Left ventricle myocardium inferior (tissue), 1 donor: ENCODE results near the gene ISYNA1. TPM values are rescaled to one million over a fixed set of nuclear protein-coding genes. Genes with fewer than 3 reads are reported as not detected.

ENCODE experiments used
- DNase-seq: peaks from one replicate; pipeline ENCODE4 v3.0.0-alpha.2; 2020
- H3K27ac ChIP-seq: fragments of 200-600 bp; replicated peaks from 2 replicates; pipeline ENCODE4 v1.8.0; 2021
- H3K27me3 ChIP-seq: fragments of 200-600 bp; 2 replicates; pipeline ENCODE4 v1.8.0; 2021; ENCODE audit warnings: low read depth
- H3K36me3 ChIP-seq: fragments of 200-600 bp; 2 replicates; pipeline ENCODE4 v1.8.0; 2021
- H3K4me1 ChIP-seq: fragments of 200-600 bp; 2 replicates; pipeline ENCODE4 v1.8.0; 2021
- H3K4me3 ChIP-seq: fragments of 200-600 bp; 2 replicates; pipeline ENCODE4 v1.8.0; 2021; ENCODE audit warnings: mild to moderate bottlenecking, moderate library complexity
- H3K9me3 ChIP-seq: fragments of 200-600 bp; replicated peaks from 2 replicates; pipeline ENCODE4 v1.8.0; 2021
- intact Hi-C: fragments of 100-400 bp; cut with micrococcal nuclease; formaldehyde crosslinking; loops from one replicate; pipeline ENCODE4 v1.11.0; 2022
- total RNA-seq: library from RNA; stranded (reverse); fragmentation: NEBNext Ultra II Directional; extraction: Animal tissue kit (Norgen Biotek cat#: 25700); gene quantifications from one replicate; pipeline ENCODE4 v1.2.1, GENCODE V29; 2021
- TF ChIP-seq, protein P1 (sequence below): fragments of 200-600 bp; IDR thresholded peaks from 2 replicates; pipeline ENCODE4 v1.8.0; 2021; ENCODE audit warnings: antibody characterized with exemption, mild to moderate bottlenecking, borderline replicate concordance
- donor health status: DM: no; HTN: yes; CAD: no; lungs with severe emphysema.

The ISYNA1 gene
- total RNA-seq, 1 donor from 2014 or later: 24.1 TPM

DNA sequence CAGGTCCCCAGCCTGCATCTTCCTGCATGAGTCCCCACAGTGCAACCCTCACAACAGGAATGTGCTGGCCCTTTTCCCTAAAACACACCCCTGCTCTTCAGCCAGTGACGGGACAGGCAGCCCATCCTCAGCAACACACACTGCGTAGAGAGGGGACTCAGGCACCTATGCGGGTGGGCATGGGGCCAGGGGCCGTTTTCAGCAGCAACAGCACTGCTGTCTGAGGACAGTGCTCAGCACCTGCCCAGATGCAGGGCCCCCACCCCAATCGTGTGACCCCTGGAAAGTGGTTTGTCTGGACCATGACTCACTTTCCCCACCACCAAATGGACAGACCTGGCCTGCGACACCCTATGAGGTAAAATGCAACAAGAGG, 28.0 kb upstream of the ISYNA1 start:
- peaks cover 81% of the 10 kb centered on the region for H3K4me1 ChIP-seq
- peak overlapping the region; percentile 90 for H3K27ac ChIP-seq
- H3K36me3 ChIP-seq: peaks cover 15% of the 10 kb centered on the region
- DNase-seq: no peak
- H3K9me3 ChIP-seq: no peaks in the 10 kb centered on the region
- H3K27me3 ChIP-seq: no peaks in the 10 kb centered on the region
- H3K4me3 ChIP-seq: no peak overlapping the region
- intact Hi-C loops: loop anchor here (5.0 kb wide), 1 partner anchor 56 kb away; the partner anchor contains the start of gene ELL
- TF ChIP-seq, protein P1, sequence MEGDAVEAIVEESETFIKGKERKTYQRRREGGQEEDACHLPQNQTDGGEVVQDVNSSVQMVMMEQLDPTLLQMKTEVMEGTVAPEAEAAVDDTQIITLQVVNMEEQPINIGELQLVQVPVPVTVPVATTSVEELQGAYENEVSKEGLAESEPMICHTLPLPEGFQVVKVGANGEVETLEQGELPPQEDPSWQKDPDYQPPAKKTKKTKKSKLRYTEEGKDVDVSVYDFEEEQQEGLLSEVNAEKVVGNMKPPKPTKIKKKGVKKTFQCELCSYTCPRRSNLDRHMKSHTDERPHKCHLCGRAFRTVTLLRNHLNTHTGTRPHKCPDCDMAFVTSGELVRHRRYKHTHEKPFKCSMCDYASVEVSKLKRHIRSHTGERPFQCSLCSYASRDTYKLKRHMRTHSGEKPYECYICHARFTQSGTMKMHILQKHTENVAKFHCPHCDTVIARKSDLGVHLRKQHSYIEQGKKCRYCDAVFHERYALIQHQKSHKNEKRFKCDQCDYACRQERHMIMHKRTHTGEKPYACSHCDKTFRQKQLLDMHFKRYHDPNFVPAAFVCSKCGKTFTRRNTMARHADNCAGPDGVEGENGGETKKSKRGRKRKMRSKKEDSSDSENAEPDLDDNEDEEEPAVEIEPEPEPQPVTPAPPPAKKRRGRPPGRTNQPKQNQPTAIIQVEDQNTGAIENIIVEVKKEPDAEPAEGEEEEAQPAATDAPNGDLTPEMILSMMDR: no peak

DNA sequence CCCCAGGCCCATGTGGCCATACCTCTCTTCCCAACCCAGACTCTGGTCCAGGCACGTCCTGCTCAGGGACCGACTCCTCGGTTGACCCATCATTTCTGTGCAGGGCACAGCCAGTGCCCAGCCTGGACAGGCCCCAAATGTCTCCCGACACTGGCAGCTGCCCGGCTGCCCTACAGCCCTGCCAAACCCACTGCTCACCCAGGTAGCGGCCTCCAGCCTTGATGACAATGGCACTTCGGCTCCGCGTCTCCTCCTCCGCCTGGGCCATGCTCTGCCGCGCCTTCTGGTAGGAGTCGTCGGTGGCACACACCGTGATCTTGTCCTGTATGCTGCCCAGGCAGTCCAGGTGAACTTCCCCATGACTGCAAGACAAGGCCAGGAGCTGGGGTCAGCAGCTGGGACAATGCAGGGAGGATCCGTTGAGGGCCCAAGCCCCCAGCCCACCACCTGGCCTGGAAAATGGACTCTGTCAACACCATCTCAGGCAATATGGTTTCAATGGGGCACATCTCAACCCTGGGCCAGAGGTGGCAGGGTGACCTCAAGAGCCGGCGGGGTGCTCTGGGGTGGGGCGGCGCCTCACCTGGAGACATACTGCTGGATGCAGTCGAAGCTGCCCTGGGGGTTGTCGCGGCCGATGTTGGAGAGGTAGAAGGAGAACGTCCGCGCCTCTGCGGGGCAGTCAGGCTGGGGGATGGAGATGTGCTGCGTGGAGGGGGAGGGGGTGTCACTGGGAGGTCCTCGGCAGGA, 27.5 kb upstream of the ISYNA1 start:
- no peak for DNase-seq
- intact Hi-C loops: loop anchor here (5.0 kb wide), 1 partner anchor 57 kb away; the partner anchor contains the start of gene ELL
- H3K27ac ChIP-seq: peak overlapping the region; percentile 90
- peaks cover 81% of the 10 kb centered on the region for H3K4me1 ChIP-seq
- TF ChIP-seq, protein P1: no peak
- no peaks in the 10 kb centered on the region for H3K9me3 ChIP-seq
- peak overlapping the region; percentile 20 for H3K4me3 ChIP-seq
- H3K27me3 ChIP-seq: no peaks in the 10 kb centered on the region
- peaks cover 18% of the 10 kb centered on the region for H3K36me3 ChIP-seq

DNA sequence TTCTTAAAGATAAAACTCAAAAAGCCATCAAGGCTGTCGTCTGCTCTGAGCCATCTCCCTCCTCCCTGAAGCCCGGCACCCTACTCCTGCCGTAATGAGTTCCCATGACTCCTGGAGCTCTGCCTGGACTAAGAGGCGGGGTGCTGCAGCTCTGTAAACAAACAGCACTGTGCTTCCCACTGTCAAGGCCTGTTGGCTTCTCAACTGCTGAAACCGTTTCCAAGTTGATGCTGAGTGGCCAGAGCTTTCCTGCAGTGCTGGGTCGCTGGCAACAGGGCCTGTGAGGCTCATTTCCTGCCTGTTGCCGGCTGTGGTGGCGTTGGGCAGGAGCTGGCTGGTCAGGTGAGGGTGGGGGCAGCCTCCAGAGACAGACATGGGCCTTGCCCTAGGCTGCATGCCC, 26.7 kb upstream of the ISYNA1 start:
- H3K27ac ChIP-seq: peak overlapping the region; percentile 90

DNA sequence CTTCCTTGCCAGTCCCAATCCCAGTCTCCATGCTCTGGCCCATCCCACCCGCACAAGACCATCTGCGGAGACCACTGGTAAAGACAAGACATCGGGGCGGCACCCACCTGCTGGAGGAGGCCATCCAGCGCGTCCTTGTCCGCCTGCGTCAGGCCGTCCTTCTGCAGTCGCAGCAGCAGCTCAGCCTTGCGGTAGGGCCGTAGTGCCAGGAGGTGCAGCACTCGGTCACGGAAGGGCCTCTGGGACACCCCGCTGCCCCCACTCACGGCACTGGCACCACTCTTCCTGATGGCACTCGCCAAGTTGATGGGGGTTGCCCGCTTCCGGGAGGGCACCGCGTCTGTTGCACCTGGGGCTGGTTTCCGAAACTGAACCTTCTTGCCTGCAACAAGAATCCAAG, 23.5 kb upstream of the ISYNA1 start:
- TF ChIP-seq, protein P1: no peak
- intact Hi-C loops: no loop called here
- Histone ChIP-seq H3K4me3 (no peak overlapping the region), H3K36me3 (peaks cover 26% of the 10 kb centered on the region), H3K4me1 (peaks cover 88% of the 10 kb centered on the region), H3K27me3 (no peaks in the 10 kb centered on the region), H3K27ac (peak overlapping the region; percentile 91), H3K9me3 (no peaks in the 10 kb centered on the region)
- DNase-seq: no peak

More for the DNA sequence above, 26.7 kb upstream of the ISYNA1 start:
- H3K9me3 ChIP-seq: no peaks in the 10 kb centered on the region
- H3K4me3 ChIP-seq: peak overlapping the region; percentile 20
- TF ChIP-seq, protein P1: no peak
- peaks cover 20% of the 10 kb centered on the region for H3K36me3 ChIP-seq
- intact Hi-C loops: loop anchor here (5.0 kb wide), 1 partner anchor 58 kb away; the partner anchor contains the start of gene ELL
- peak; percentile 83 for DNase-seq
- H3K27me3 ChIP-seq: no peaks in the 10 kb centered on the region
- peaks cover 81% of the 10 kb centered on the region for H3K4me1 ChIP-seq

DNA sequence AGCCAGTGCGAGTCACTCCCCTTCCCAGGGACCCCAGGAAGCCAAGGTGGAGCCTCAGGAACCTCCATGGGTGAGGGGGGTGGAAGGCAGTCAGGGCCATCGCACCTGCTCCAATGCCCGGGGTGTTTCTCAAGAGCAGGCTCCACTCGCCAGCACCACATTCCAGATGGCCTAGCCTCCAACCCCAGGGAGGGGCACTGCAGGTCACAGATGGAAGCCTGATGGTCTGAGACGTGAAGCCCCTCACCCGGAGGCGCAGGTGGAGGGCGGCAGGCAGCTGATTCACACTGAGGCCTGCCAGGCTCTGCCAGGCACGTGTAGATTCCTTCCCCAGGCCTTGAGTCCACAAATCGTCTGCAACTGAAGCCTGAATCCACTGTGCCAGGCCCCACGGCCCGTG, 23.0 kb upstream of the ISYNA1 start:
- Histone ChIP-seq H3K9me3 (no peaks in the 10 kb centered on the region), H3K4me3 (peak overlapping the region; percentile 0), H3K4me1 (peaks cover 86% of the 10 kb centered on the region), H3K27ac (peak overlapping the region; percentile 91), H3K36me3 (peaks cover 31% of the 10 kb centered on the region), H3K27me3 (no peaks in the 10 kb centered on the region)
- no peak for DNase-seq
- TF ChIP-seq, protein P1: no peak
- intact Hi-C loops: no loop called here
